ENCODE data around the gene CCDC116.

DNA sequence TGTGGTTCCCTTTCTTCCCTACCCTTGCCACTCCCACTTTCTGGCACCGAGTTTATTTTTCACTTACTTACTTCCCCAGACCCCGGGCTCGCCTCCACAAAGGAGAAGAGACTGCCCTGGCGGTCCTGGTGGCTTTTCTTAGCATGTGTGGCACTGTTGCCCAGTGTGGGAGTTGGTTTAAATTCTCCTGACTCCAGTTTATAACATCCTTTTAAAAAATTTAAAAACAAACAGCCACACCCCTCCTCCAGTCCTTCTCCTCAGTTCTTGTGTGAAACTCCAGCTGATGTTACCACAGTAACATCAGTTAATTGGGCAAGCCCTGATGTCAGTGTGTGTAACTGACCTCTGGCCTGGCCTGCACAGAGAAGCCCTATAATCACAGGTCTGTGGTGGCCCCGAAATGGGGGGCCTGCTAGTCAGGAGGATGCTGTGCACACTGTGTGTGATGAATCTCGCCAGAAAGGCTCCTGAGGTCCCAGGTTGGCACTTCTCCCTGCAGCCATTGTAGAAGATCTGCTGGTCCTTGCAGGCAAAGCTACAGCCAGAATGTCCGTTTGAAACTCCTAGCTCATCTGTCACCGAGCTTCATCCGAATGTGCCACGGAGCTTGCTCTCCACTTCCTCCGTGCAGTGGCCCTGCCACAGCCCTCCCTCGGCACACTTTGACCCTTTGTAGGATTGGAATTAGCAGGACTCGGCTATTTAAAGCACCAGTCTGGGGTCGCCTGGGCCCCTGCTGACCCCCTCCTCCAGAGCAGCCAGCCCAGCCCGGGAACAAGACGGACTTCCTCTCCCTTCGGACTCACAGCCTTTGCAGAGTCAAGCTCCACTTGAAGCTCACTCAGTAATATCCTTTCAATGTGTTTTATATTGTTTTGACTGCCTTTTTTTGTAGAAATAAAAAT, 10.3 kb upstream of the CCDC116 start:
- TF ChIP-seq EP300 (IDR thresholded peaks at IDR 0.05), result no peak
- TF ChIP-seq, protein P1, sequence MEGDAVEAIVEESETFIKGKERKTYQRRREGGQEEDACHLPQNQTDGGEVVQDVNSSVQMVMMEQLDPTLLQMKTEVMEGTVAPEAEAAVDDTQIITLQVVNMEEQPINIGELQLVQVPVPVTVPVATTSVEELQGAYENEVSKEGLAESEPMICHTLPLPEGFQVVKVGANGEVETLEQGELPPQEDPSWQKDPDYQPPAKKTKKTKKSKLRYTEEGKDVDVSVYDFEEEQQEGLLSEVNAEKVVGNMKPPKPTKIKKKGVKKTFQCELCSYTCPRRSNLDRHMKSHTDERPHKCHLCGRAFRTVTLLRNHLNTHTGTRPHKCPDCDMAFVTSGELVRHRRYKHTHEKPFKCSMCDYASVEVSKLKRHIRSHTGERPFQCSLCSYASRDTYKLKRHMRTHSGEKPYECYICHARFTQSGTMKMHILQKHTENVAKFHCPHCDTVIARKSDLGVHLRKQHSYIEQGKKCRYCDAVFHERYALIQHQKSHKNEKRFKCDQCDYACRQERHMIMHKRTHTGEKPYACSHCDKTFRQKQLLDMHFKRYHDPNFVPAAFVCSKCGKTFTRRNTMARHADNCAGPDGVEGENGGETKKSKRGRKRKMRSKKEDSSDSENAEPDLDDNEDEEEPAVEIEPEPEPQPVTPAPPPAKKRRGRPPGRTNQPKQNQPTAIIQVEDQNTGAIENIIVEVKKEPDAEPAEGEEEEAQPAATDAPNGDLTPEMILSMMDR (IDR thresholded peaks at IDR 0.05), result no peak
- no peak for TF ChIP-seq POLR2A (IDR thresholded peaks at IDR 0.05)

All from tibial nerve (tissue), 4 donors.